IPS DF 6.9 (cell line): Measurements from ENCODE around the gene CNTNAP2.
"Not testable (repeated sequence)": the region's sequence is repeated elsewhere in the genome, so short reads cannot be mapped to it uniquely, and the experiment has no call there.

Experiments used
- DNase-seq: peaks from one replicate; pipeline ENCODE4 v3.0.0-alpha.2; 2013; ENCODE audit warnings: low read depth, low spot score
- H3K27ac ChIP-seq: one replicate; pipeline ENCODE4 v1.5.1; 2013; ENCODE audit warnings: low read length, control low read depth
- H3K27me3 ChIP-seq: 2 replicates; pipeline ENCODE4 v1.6.1; 2013; ENCODE audit warnings: mild to moderate bottlenecking, low read length; ENCODE audit not compliant: control insufficient read depth, insufficient read depth
- H3K36me3 ChIP-seq: 2 replicates; pipeline ENCODE4 v1.6.1; 2013; ENCODE audit warnings: low read length; ENCODE audit not compliant: control insufficient read depth, insufficient read depth
- H3K4me1 ChIP-seq: 2 replicates; pipeline ENCODE4 v1.6.1; 2013; ENCODE audit warnings: low read length; ENCODE audit not compliant: control insufficient read depth, insufficient read depth
- H3K4me3 ChIP-seq: 2 replicates; pipeline ENCODE4 v1.5.1; 2013; ENCODE audit warnings: mild to moderate bottlenecking, low read length
- H3K9me3 ChIP-seq: 2 replicates; pipeline ENCODE4 v1.6.1; 2013; ENCODE audit warnings: low read length, inconsistent platforms; ENCODE audit not compliant: control insufficient read depth, insufficient read depth
- WGBS: extraction: QIAGEN DNeasy Blood & Tissue Kit; methylation state at CpG from one replicate; pipeline ENCODE4 v1.1.7; 2013; ENCODE audit warnings: mixed read lengths, missing lambda C conversion rate; ENCODE audit not compliant: insufficient read length, insufficient coverage; 5-methylcytosine and 5-hydroxymethylcytosine counted together

Gene CNTNAP2

GRCh38 chr7:147801762-147802161 is 1685.2 kb downstream of the CNTNAP2 start:
- H3K27ac ChIP-seq, H3K27me3 ChIP-seq, H3K9me3 ChIP-seq, H3K36me3 ChIP-seq, H3K4me3 ChIP-seq, H3K4me1 ChIP-seq, DNase-seq: not testable (repeated sequence)
- WGBS, result no CpG with 5 or more reads among the region's 30 CpGs

- no peak overlapping the region for H3K27ac ChIP-seq
Observed at GRCh38 chr7:147803151-147803550, 1686.5 kb downstream of the CNTNAP2 start.

GRCh38 chr7:147803606-147804005 is 1687.0 kb downstream of the CNTNAP2 start:
- DNase-seq, result no peak
- H3K9me3 ChIP-seq, result no peaks in the 10 kb centered on the region
- H3K4me3 ChIP-seq, result no peak overlapping the region
- no CpG with 5 or more reads among the region's 4 CpGs for WGBS
- H3K36me3 ChIP-seq, result no peaks in the 10 kb centered on the region
- H3K27ac ChIP-seq, result no peak overlapping the region
- no peaks in the 10 kb centered on the region for H3K4me1 ChIP-seq
- H3K27me3 ChIP-seq, result no peaks in the 10 kb centered on the region

More at GRCh38 chr7:147803151-147803550, 1686.5 kb downstream of the CNTNAP2 start:
- WGBS, result no CpG with 5 or more reads among the region's 3 CpGs
- Histone ChIP-seq H3K36me3 (no peaks in the 10 kb centered on the region), H3K27me3 (no peaks in the 10 kb centered on the region), H3K4me3 (no peak overlapping the region), H3K9me3 (no peaks in the 10 kb centered on the region), H3K4me1 (no peaks in the 10 kb centered on the region)
- no peak for DNase-seq

GRCh38 chr7:147804032-147804431 is 1687.4 kb downstream of the CNTNAP2 start:
- no peaks in the 10 kb centered on the region for H3K27me3 ChIP-seq
- no peaks in the 10 kb centered on the region for H3K4me1 ChIP-seq
- no peaks in the 10 kb centered on the region for H3K36me3 ChIP-seq
- H3K4me3 ChIP-seq, result no peak overlapping the region
- no peak overlapping the region for H3K27ac ChIP-seq
- H3K9me3 ChIP-seq, result no peaks in the 10 kb centered on the region
- no peak for DNase-seq

GRCh38 chr7:147805996-147806576 is 1689.5 kb downstream of the CNTNAP2 start:
- Histone ChIP-seq H3K4me3 (no peak overlapping the region), H3K9me3 (no peaks in the 10 kb centered on the region), H3K27ac (no peak overlapping the region), H3K27me3 (no peaks in the 10 kb centered on the region), H3K36me3 (no peaks in the 10 kb centered on the region), H3K4me1 (no peaks in the 10 kb centered on the region)
- no peak for DNase-seq

- no peaks in the 10 kb centered on the region for H3K4me1 ChIP-seq
- no peaks in the 10 kb centered on the region for H3K36me3 ChIP-seq
- H3K9me3 ChIP-seq, result no peaks in the 10 kb centered on the region
- H3K27me3 ChIP-seq, result no peaks in the 10 kb centered on the region
- DNase-seq, result no peak
- no peak overlapping the region for H3K27ac ChIP-seq
- H3K4me3 ChIP-seq, result no peak overlapping the region
- no CpG with 5 or more reads among the region's 3 CpGs for WGBS
Observed at GRCh38 chr7:147809786-147810185, 1693.2 kb downstream of the CNTNAP2 start.

- Histone ChIP-seq H3K36me3 (no peaks in the 10 kb centered on the region), H3K27ac (no peak overlapping the region), H3K4me3 (no peak overlapping the region), H3K9me3 (no peaks in the 10 kb centered on the region), H3K27me3 (no peaks in the 10 kb centered on the region), H3K4me1 (no peaks in the 10 kb centered on the region)
- DNase-seq, result no peak
Observed at GRCh38 chr7:147810269-147810668, 1693.7 kb downstream of the CNTNAP2 start.

- no CpG with 5 or more reads among the region's 5 CpGs for WGBS
- DNase-seq, result no peak
- no peaks in the 10 kb centered on the region for H3K27me3 ChIP-seq
- no peaks in the 10 kb centered on the region for H3K36me3 ChIP-seq
- H3K27ac ChIP-seq, result no peak overlapping the region
- H3K4me1 ChIP-seq, result no peaks in the 10 kb centered on the region
- no peak overlapping the region for H3K4me3 ChIP-seq
- H3K9me3 ChIP-seq, result no peaks in the 10 kb centered on the region
Observed at GRCh38 chr7:147811923-147812322, 1695.3 kb downstream of the CNTNAP2 start.

GRCh38 chr7:147813316-147813715 is 1696.7 kb downstream of the CNTNAP2 start:
- no peak overlapping the region for H3K27ac ChIP-seq
- H3K36me3 ChIP-seq, result no peaks in the 10 kb centered on the region
- H3K4me3 ChIP-seq, result no peak overlapping the region
- no peak for DNase-seq
- no peaks in the 10 kb centered on the region for H3K27me3 ChIP-seq
- no peaks in the 10 kb centered on the region for H3K9me3 ChIP-seq
- no peaks in the 10 kb centered on the region for H3K4me1 ChIP-seq

- Histone ChIP-seq H3K9me3 (no peaks in the 10 kb centered on the region), H3K36me3 (no peaks in the 10 kb centered on the region), H3K4me3 (no peak overlapping the region), H3K27me3 (no peaks in the 10 kb centered on the region), H3K27ac (no peak overlapping the region), H3K4me1 (no peaks in the 10 kb centered on the region)
- no peak for DNase-seq
- WGBS, result no CpG with 5 or more reads among the region's 4 CpGs
Observed at GRCh38 chr7:147818317-147818716, 1701.7 kb downstream of the CNTNAP2 start.

GRCh38 chr7:147824671-147825070 is 1708.1 kb downstream of the CNTNAP2 start:
- no peaks in the 10 kb centered on the region for H3K9me3 ChIP-seq
- no peak overlapping the region for H3K27ac ChIP-seq
- no peak overlapping the region for H3K4me3 ChIP-seq
- no peaks in the 10 kb centered on the region for H3K27me3 ChIP-seq
- 100% methylated on average over 1 of the region's 4 CpGs for WGBS
- no peak for DNase-seq
- H3K4me1 ChIP-seq, result no peaks in the 10 kb centered on the region
- H3K36me3 ChIP-seq, result no peaks in the 10 kb centered on the region
